Suprapubic skin (tissue), 4 donors: ENCODE measurements around the gene JMJD1C. TPM values are rescaled to one million over a fixed set of nuclear protein-coding genes. Genes with fewer than 3 reads are reported as not detected.

Experiments used
- DNase-seq, 2 donors: peaks; one replicate each; pipeline ENCODE4 v3.0.0-alpha.2; 2019; ENCODE audit warnings: low spot score in 2 of 2
- H3K27ac ChIP-seq: fragments of 200-600 bp; sonication (generic); one replicate; pipeline ENCODE4 v1.5.1; 2019
- H3K27me3 ChIP-seq: fragments of 200-600 bp; sonication (generic); one replicate; pipeline ENCODE4 v1.5.1; 2019
- H3K36me3 ChIP-seq: fragments of 200-600 bp; sonication (generic); one replicate; pipeline ENCODE4 v1.5.1; 2019
- H3K4me1 ChIP-seq: fragments of 200-600 bp; sonication (generic); one replicate; pipeline ENCODE4 v1.5.1; 2019
- H3K4me3 ChIP-seq: fragments of 200-600 bp; sonication (generic); one replicate; pipeline ENCODE4 v1.5.1; 2019; ENCODE audit warnings: mild to moderate bottlenecking
- H3K9me3 ChIP-seq: fragments of 200-600 bp; sonication (generic); one replicate; pipeline ENCODE4 v1.5.1; 2019
- EP300 ChIP-seq: sonication (generic); formaldehyde crosslinking; IDR thresholded peaks from one replicate; pipeline ENCODE4 v1.6.1; 2017; ENCODE audit warnings: antibody characterized with exemption
- POLR2A ChIP-seq, 2 donors: fragments of 450-650 bp; IDR thresholded peaks; one replicate each; pipeline ENCODE4 v1.6.1; 2017; ENCODE audit warnings: antibody characterized with exemption in 2 of 2, mild to moderate bottlenecking in 2 of 2, moderate library complexity in 2 of 2
- POLR2AphosphoS5 ChIP-seq, 3 donors: sonication (generic); formaldehyde crosslinking; IDR thresholded peaks; one replicate each; pipeline ENCODE4 v1.6.1; 2017; ENCODE audit warnings: antibody characterized with exemption in 3 of 3
- WGBS: methylation state at CpG from one replicate; pipeline ENCODE4 v1.1.5; 2018; 5-methylcytosine and 5-hydroxymethylcytosine counted together
- total RNA-seq, 4 donors: library from RNA; depleted of rRNA; stranded (reverse); fragments of >200 nt; gene quantifications; one replicate each; pipeline ENCODE4 v1.1.0, GENCODE V29; 2016
- TF ChIP-seq, protein P1 (sequence below), 2 donors: fragments of 200-600 bp in 1 of 2; fragments of 450-650 bp in 1 of 2; sonication (generic) in 1 of 2; IDR thresholded peaks; one replicate each; pipeline ENCODE4 v1.5.1; 2016 to 2019; ENCODE audit warnings: antibody characterized with exemption in 2 of 2, mild to moderate bottlenecking in 1 of 2, moderate library complexity in 1 of 2

The JMJD1C gene
- total RNA-seq, 4 donors from 2014 or later, result 78.6 to 127 (median 97.5) TPM

DNA sequence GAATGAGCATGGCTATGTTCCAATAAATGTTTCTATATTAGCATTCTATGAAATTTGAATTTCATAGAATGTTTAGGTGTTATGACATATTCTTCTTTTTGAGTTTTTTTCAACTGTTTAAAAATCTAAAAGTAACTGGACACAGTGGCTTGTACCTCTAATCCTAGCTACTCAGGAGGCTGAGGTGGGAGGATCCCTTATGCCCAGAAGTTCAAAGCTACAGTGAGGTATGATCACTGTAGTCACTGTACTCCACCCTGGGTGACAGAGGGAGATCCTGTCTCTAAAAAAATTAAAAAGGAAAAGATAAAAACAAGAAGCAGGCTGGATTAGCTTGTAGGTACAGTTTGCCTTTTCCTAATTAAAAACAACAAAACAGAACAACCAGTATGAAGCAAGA, 237.5 kb downstream of the JMJD1C start:
- Histone ChIP-seq H3K4me3 (no peak overlapping the region), H3K9me3 (no peaks in the 10 kb centered on the region), H3K4me1 (peaks cover 16% of the 10 kb centered on the region), H3K27ac (no peak overlapping the region), H3K27me3 (no peaks in the 10 kb centered on the region), H3K36me3 (no peaks in the 10 kb centered on the region)
- TF ChIP-seq POLR2AphosphoS5 (IDR thresholded peaks at IDR 0.05) (no peak), EP300 (no peak), POLR2A (IDR thresholded peaks at IDR 0.05) (no peak)
- TF ChIP-seq, protein P1, sequence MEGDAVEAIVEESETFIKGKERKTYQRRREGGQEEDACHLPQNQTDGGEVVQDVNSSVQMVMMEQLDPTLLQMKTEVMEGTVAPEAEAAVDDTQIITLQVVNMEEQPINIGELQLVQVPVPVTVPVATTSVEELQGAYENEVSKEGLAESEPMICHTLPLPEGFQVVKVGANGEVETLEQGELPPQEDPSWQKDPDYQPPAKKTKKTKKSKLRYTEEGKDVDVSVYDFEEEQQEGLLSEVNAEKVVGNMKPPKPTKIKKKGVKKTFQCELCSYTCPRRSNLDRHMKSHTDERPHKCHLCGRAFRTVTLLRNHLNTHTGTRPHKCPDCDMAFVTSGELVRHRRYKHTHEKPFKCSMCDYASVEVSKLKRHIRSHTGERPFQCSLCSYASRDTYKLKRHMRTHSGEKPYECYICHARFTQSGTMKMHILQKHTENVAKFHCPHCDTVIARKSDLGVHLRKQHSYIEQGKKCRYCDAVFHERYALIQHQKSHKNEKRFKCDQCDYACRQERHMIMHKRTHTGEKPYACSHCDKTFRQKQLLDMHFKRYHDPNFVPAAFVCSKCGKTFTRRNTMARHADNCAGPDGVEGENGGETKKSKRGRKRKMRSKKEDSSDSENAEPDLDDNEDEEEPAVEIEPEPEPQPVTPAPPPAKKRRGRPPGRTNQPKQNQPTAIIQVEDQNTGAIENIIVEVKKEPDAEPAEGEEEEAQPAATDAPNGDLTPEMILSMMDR (IDR thresholded peaks at IDR 0.05), result no peak
- DNase-seq, result no peak

GRCh38 chr10:63227207-63227895, 238.4 kb downstream of the JMJD1C start:
- no peak for DNase-seq
- H3K36me3 ChIP-seq, result no peaks in the 10 kb centered on the region
- H3K4me1 ChIP-seq, result peaks cover 16% of the 10 kb centered on the region
- no peak overlapping the region for H3K27ac ChIP-seq
- 50% methylated on average over 3 of the region's 3 CpGs for WGBS
- no peaks in the 10 kb centered on the region for H3K27me3 ChIP-seq
- TF ChIP-seq, protein P1 (IDR thresholded peaks at IDR 0.05), result no peak
- TF ChIP-seq POLR2AphosphoS5 (IDR thresholded peaks at IDR 0.05) (no peak), EP300 (no peak), POLR2A (IDR thresholded peaks at IDR 0.05) (no peak)
- H3K9me3 ChIP-seq, result no peaks in the 10 kb centered on the region
- H3K4me3 ChIP-seq, result no peak overlapping the region

GRCh38 chr10:63224241-63224640, 241.5 kb downstream of the JMJD1C start:
- TF ChIP-seq, protein P1 (IDR thresholded peaks at IDR 0.05), result no peak
- TF ChIP-seq POLR2AphosphoS5 (IDR thresholded peaks at IDR 0.05) (no peak), POLR2A (IDR thresholded peaks at IDR 0.05) (no peak), EP300 (no peak)
- DNase-seq, result no peak
- no peaks in the 10 kb centered on the region for H3K36me3 ChIP-seq
- H3K4me3 ChIP-seq, result no peak overlapping the region
- H3K27me3 ChIP-seq, result no peaks in the 10 kb centered on the region
- no peaks in the 10 kb centered on the region for H3K9me3 ChIP-seq
- WGBS, result 86% methylated on average over 1 of the region's 1 CpG
- H3K4me1 ChIP-seq, result peaks cover 16% of the 10 kb centered on the region
- no peak overlapping the region for H3K27ac ChIP-seq

GRCh38 chr10:63221950-63222349, 243.8 kb downstream of the JMJD1C start:
- H3K4me1 ChIP-seq, result peaks cover 4% of the 10 kb centered on the region
- H3K9me3 ChIP-seq, result no peaks in the 10 kb centered on the region
- H3K27ac ChIP-seq, result no peak overlapping the region
- TF ChIP-seq, protein P1 (IDR thresholded peaks at IDR 0.05), result no peak
- TF ChIP-seq POLR2A (IDR thresholded peaks at IDR 0.05) (no peak), POLR2AphosphoS5 (IDR thresholded peaks at IDR 0.05) (no peak), EP300 (no peak)
- WGBS, result 88% methylated on average over 4 of the region's 4 CpGs
- H3K36me3 ChIP-seq, result no peaks in the 10 kb centered on the region
- H3K4me3 ChIP-seq, result no peak overlapping the region
- H3K27me3 ChIP-seq, result no peaks in the 10 kb centered on the region
- no peak for DNase-seq

GRCh38 chr10:63219749-63220148, 246.0 kb downstream of the JMJD1C start:
- no peak for DNase-seq
- no peak overlapping the region for H3K4me3 ChIP-seq
- WGBS, result 84% methylated on average over 5 of the region's 5 CpGs
- no peaks in the 10 kb centered on the region for H3K9me3 ChIP-seq
- no peak overlapping the region for H3K27ac ChIP-seq
- peaks cover 8% of the 10 kb centered on the region for H3K4me1 ChIP-seq
- H3K27me3 ChIP-seq, result no peaks in the 10 kb centered on the region
- TF ChIP-seq POLR2A (IDR thresholded peaks at IDR 0.05) (no peak), EP300 (no peak), POLR2AphosphoS5 (IDR thresholded peaks at IDR 0.05) (no peak)
- TF ChIP-seq, protein P1 (IDR thresholded peaks at IDR 0.05), result no peak
- H3K36me3 ChIP-seq, result peaks cover 1% of the 10 kb centered on the region
